ENCODE data around the gene PHGDH. TPM values are rescaled to one million over a fixed set of nuclear protein-coding genes. Genes with fewer than 3 reads are reported as not detected.
"Not testable (repeated sequence)": the region's sequence is repeated elsewhere in the genome, so short reads cannot be mapped to it uniquely, and the experiment has no call there.

Gene PHGDH
- polyA plus RNA-seq, 2 donors: 24.3 to 68.7 TPM

GRCh38 chr1:119689511-119689910, 22.2 kb upstream of the PHGDH start:
- no peak overlapping the region for H3K27ac ChIP-seq (ENCODE audit: low read depth in 2 of 2, low read length in 1 of 2)
- no peaks in the 10 kb centered on the region for H3K36me3 ChIP-seq (ENCODE audit: control insufficient read depth in 2 of 2, insufficient read depth in 2 of 2, low read length in 1 of 2)
- no peak overlapping the region for H3K4me3 ChIP-seq (ENCODE audit: low read depth in 1 of 2, low read length in 2 of 2)
- H3K27me3 ChIP-seq (ENCODE audit: control insufficient read depth in 1 of 2, insufficient read depth in 2 of 2, low read length in 2 of 2): no peaks in the 10 kb centered on the region
- H3K4me1 ChIP-seq (ENCODE audit: control insufficient read depth in 2 of 2, insufficient read depth in 2 of 2, low read length in 1 of 2): peaks cover 0 to 2% of the 10 kb centered on the region in 2 donors
- H3K9me3 ChIP-seq (ENCODE audit: control insufficient read depth in 2 of 2, insufficient read depth in 1 of 2, low read depth in 1 of 2, low read length in 1 of 2): no peaks in the 10 kb centered on the region

GRCh38 chr1:119696863-119697262, 14.9 kb upstream of the PHGDH start:
- H3K9me3 ChIP-seq (ENCODE audit: control insufficient read depth in 2 of 2, insufficient read depth in 1 of 2, low read depth in 1 of 2, low read length in 1 of 2); H3K4me3 ChIP-seq (ENCODE audit: low read depth in 1 of 2, low read length in 2 of 2); H3K4me1 ChIP-seq (ENCODE audit: control insufficient read depth in 2 of 2, insufficient read depth in 2 of 2, low read length in 1 of 2); H3K36me3 ChIP-seq (ENCODE audit: control insufficient read depth in 2 of 2, insufficient read depth in 2 of 2, low read length in 1 of 2); H3K27ac ChIP-seq (ENCODE audit: low read depth in 2 of 2, low read length in 1 of 2); H3K27me3 ChIP-seq (ENCODE audit: control insufficient read depth in 1 of 2, insufficient read depth in 2 of 2, low read length in 2 of 2): not testable (repeated sequence)
- WGBS, 2 donors: 51 to 52% methylated on average over 4 of the region's 4 CpGs

- Histone ChIP-seq H3K36me3 (ENCODE audit: control insufficient read depth in 2 of 2, insufficient read depth in 2 of 2, low read length in 1 of 2) (no peaks in the 10 kb centered on the region), H3K4me3 (ENCODE audit: low read depth in 1 of 2, low read length in 2 of 2) (no peak overlapping the region), H3K9me3 (ENCODE audit: control insufficient read depth in 2 of 2, insufficient read depth in 1 of 2, low read depth in 1 of 2, low read length in 1 of 2) (peaks cover 3 to 7% of the 10 kb centered on the region in 2 donors), H3K27ac (ENCODE audit: low read depth in 2 of 2, low read length in 1 of 2) (no peak overlapping the region), H3K4me1 (ENCODE audit: control insufficient read depth in 2 of 2, insufficient read depth in 2 of 2, low read length in 1 of 2) (peaks cover 0 to 5% of the 10 kb centered on the region in 2 donors), H3K27me3 (ENCODE audit: control insufficient read depth in 1 of 2, insufficient read depth in 2 of 2, low read length in 2 of 2) (no peaks in the 10 kb centered on the region)
- 82 to 84% methylated on average over 3 of the region's 3 CpGs for WGBS, 2 donors
Measured at GRCh38 chr1:119697598-119697997, 14.1 kb upstream of the PHGDH start.

GRCh38 chr1:119700326-119700725, 11.4 kb upstream of the PHGDH start:
- H3K27ac ChIP-seq (ENCODE audit: low read depth in 2 of 2, low read length in 1 of 2): no peak overlapping the region
- no peak overlapping the region for H3K4me3 ChIP-seq (ENCODE audit: low read depth in 1 of 2, low read length in 2 of 2)
- 44 to 56% methylated on average over 2 of the region's 2 CpGs for WGBS, 2 donors
- H3K27me3 ChIP-seq (ENCODE audit: control insufficient read depth in 1 of 2, insufficient read depth in 2 of 2, low read length in 2 of 2): no peaks in the 10 kb centered on the region
- peaks cover 3 to 7% of the 10 kb centered on the region in 2 donors for H3K9me3 ChIP-seq (ENCODE audit: control insufficient read depth in 2 of 2, insufficient read depth in 1 of 2, low read depth in 1 of 2, low read length in 1 of 2)
- no peaks in the 10 kb centered on the region for H3K36me3 ChIP-seq (ENCODE audit: control insufficient read depth in 2 of 2, insufficient read depth in 2 of 2, low read length in 1 of 2)
- peaks cover 0 to 5% of the 10 kb centered on the region in 2 donors for H3K4me1 ChIP-seq (ENCODE audit: control insufficient read depth in 2 of 2, insufficient read depth in 2 of 2, low read length in 1 of 2)

- no peaks in the 10 kb centered on the region for H3K27me3 ChIP-seq (ENCODE audit: control insufficient read depth in 1 of 2, insufficient read depth in 2 of 2, low read length in 2 of 2)
- H3K4me3 ChIP-seq (ENCODE audit: low read depth in 1 of 2, low read length in 2 of 2): no peak overlapping the region
- no peak overlapping the region for H3K27ac ChIP-seq (ENCODE audit: low read depth in 2 of 2, low read length in 1 of 2)
- peaks cover 3 to 7% of the 10 kb centered on the region in 2 donors for H3K9me3 ChIP-seq (ENCODE audit: control insufficient read depth in 2 of 2, insufficient read depth in 1 of 2, low read depth in 1 of 2, low read length in 1 of 2)
- peaks cover 0 to 4% of the 10 kb centered on the region in 2 donors for H3K4me1 ChIP-seq (ENCODE audit: control insufficient read depth in 2 of 2, insufficient read depth in 2 of 2, low read length in 1 of 2)
- H3K36me3 ChIP-seq (ENCODE audit: control insufficient read depth in 2 of 2, insufficient read depth in 2 of 2, low read length in 1 of 2): no peaks in the 10 kb centered on the region
Measured at GRCh38 chr1:119701659-119702058, 10.1 kb upstream of the PHGDH start.

- peaks cover 3 to 7% of the 10 kb centered on the region in 2 donors for H3K9me3 ChIP-seq (ENCODE audit: control insufficient read depth in 2 of 2, insufficient read depth in 1 of 2, low read depth in 1 of 2, low read length in 1 of 2)
- no peaks in the 10 kb centered on the region for H3K4me1 ChIP-seq (ENCODE audit: control insufficient read depth in 2 of 2, insufficient read depth in 2 of 2, low read length in 1 of 2)
- no peaks in the 10 kb centered on the region for H3K36me3 ChIP-seq (ENCODE audit: control insufficient read depth in 2 of 2, insufficient read depth in 2 of 2, low read length in 1 of 2)
- WGBS, 2 donors: 75 to 80% methylated on average over 2 of the region's 2 CpGs
- H3K4me3 ChIP-seq (ENCODE audit: low read depth in 1 of 2, low read length in 2 of 2): no peak overlapping the region
- no peaks in the 10 kb centered on the region for H3K27me3 ChIP-seq (ENCODE audit: control insufficient read depth in 1 of 2, insufficient read depth in 2 of 2, low read length in 2 of 2)
- H3K27ac ChIP-seq (ENCODE audit: low read depth in 2 of 2, low read length in 1 of 2): no peak overlapping the region
Measured at GRCh38 chr1:119702384-119702783, 9.3 kb upstream of the PHGDH start.

GRCh38 chr1:119703666-119704450, 7.9 kb upstream of the PHGDH start:
- no peak overlapping the region for H3K4me3 ChIP-seq (ENCODE audit: low read depth in 1 of 2, low read length in 2 of 2)
- no peaks in the 10 kb centered on the region for H3K36me3 ChIP-seq (ENCODE audit: control insufficient read depth in 2 of 2, insufficient read depth in 2 of 2, low read length in 1 of 2)
- no peaks in the 10 kb centered on the region for H3K4me1 ChIP-seq (ENCODE audit: control insufficient read depth in 2 of 2, insufficient read depth in 2 of 2, low read length in 1 of 2)
- no peak overlapping the region for H3K27ac ChIP-seq (ENCODE audit: low read depth in 2 of 2, low read length in 1 of 2)
- no peaks in the 10 kb centered on the region for H3K27me3 ChIP-seq (ENCODE audit: control insufficient read depth in 1 of 2, insufficient read depth in 2 of 2, low read length in 2 of 2)
- peaks cover 3 to 7% of the 10 kb centered on the region in 2 donors for H3K9me3 ChIP-seq (ENCODE audit: control insufficient read depth in 2 of 2, insufficient read depth in 1 of 2, low read depth in 1 of 2, low read length in 1 of 2)
- WGBS, 2 donors: 76 to 77% methylated on average over 6 of the region's 6 CpGs

GRCh38 chr1:119706599-119706998, 5.1 kb upstream of the PHGDH start:
- H3K4me1 ChIP-seq (ENCODE audit: control insufficient read depth in 2 of 2, insufficient read depth in 2 of 2, low read length in 1 of 2); H3K27ac ChIP-seq (ENCODE audit: low read depth in 2 of 2, low read length in 1 of 2); H3K4me3 ChIP-seq (ENCODE audit: low read depth in 1 of 2, low read length in 2 of 2); H3K36me3 ChIP-seq (ENCODE audit: control insufficient read depth in 2 of 2, insufficient read depth in 2 of 2, low read length in 1 of 2); H3K9me3 ChIP-seq (ENCODE audit: control insufficient read depth in 2 of 2, insufficient read depth in 1 of 2, low read depth in 1 of 2, low read length in 1 of 2); H3K27me3 ChIP-seq (ENCODE audit: control insufficient read depth in 1 of 2, insufficient read depth in 2 of 2, low read length in 2 of 2): not testable (repeated sequence)
- WGBS, 2 donors: 91 to 94% methylated on average over 6 of the region's 6 CpGs

GRCh38 chr1:119711356-119711803, 354 bp upstream of the PHGDH start:
- H3K27ac ChIP-seq (ENCODE audit: low read depth in 2 of 2, low read length in 1 of 2); H3K27me3 ChIP-seq (ENCODE audit: control insufficient read depth in 1 of 2, insufficient read depth in 2 of 2, low read length in 2 of 2); H3K9me3 ChIP-seq (ENCODE audit: control insufficient read depth in 2 of 2, insufficient read depth in 1 of 2, low read depth in 1 of 2, low read length in 1 of 2); H3K36me3 ChIP-seq (ENCODE audit: control insufficient read depth in 2 of 2, insufficient read depth in 2 of 2, low read length in 1 of 2): not testable (repeated sequence)
- peak overlapping the region in 1 of 2 donors; percentile 86 for H3K4me3 ChIP-seq (ENCODE audit: low read depth in 1 of 2, low read length in 2 of 2)
- H3K4me1 ChIP-seq (ENCODE audit: control insufficient read depth in 2 of 2, insufficient read depth in 2 of 2, low read length in 1 of 2): peaks cover 5 to 13% of the 10 kb centered on the region in 2 donors
- WGBS, 2 donors: 9 to 11% methylated on average over 8 of the region's 10 CpGs

All from esophagus (tissue), 2 donors.